ENCODE measurements around the gene CITED1.
"Not testable (repeated sequence)": the region's sequence is repeated elsewhere in the genome, so short reads cannot be mapped to it uniquely, and the experiment has no call there.

CITED1 gene

GRCh38 chrX:72340626-72341025 is 34.9 kb upstream of the CITED1 start:
- H3K4me3 ChIP-seq: no peak overlapping the region
- DNase-seq (ENCODE audit: low read depth, low spot score): no peak
- H3K27ac ChIP-seq: no peak overlapping the region
- no peak overlapping the region for H3K9ac ChIP-seq (ENCODE audit: insufficient read length)
- TF ChIP-seq FOXP2 (optimal IDR thresholded peaks at IDR 0.05; ENCODE audit: control extremely low read depth, extremely low read length, insufficient read depth): no peak
- no peak for TF ChIP-seq EZH2 (IDR thresholded peaks at IDR 0.05)
- TF ChIP-seq POLR2AphosphoS5 (IDR thresholded peaks at IDR 0.05; ENCODE audit: borderline replicate concordance, low read depth, low read length): no peak
- no peaks in the 10 kb centered on the region for H3K9me3 ChIP-seq (ENCODE audit: low read depth, low read length)
- H3K36me3 ChIP-seq (ENCODE audit: insufficient read depth, low read length): no peaks in the 10 kb centered on the region

GRCh38 chrX:72340041-72340440 is 34.3 kb upstream of the CITED1 start:
- no peak overlapping the region for H3K27ac ChIP-seq
- H3K9me3 ChIP-seq (ENCODE audit: low read depth, low read length): no peaks in the 10 kb centered on the region
- H3K36me3 ChIP-seq (ENCODE audit: insufficient read depth, low read length): no peaks in the 10 kb centered on the region
- no peak for DNase-seq (ENCODE audit: low read depth, low spot score)
- H3K4me3 ChIP-seq: no peak overlapping the region
- TF ChIP-seq POLR2AphosphoS5 (IDR thresholded peaks at IDR 0.05; ENCODE audit: borderline replicate concordance, low read depth, low read length) (no peak), FOXP2 (optimal IDR thresholded peaks at IDR 0.05; ENCODE audit: control extremely low read depth, extremely low read length, insufficient read depth) (no peak), EZH2 (IDR thresholded peaks at IDR 0.05) (no peak)
- no peak overlapping the region for H3K9ac ChIP-seq (ENCODE audit: insufficient read length)

- no peak for DNase-seq (ENCODE audit: low read depth, low spot score)
- H3K9me3 ChIP-seq (ENCODE audit: low read depth, low read length): no peaks in the 10 kb centered on the region
- no peak overlapping the region for H3K4me3 ChIP-seq
- TF ChIP-seq POLR2AphosphoS5 (IDR thresholded peaks at IDR 0.05; ENCODE audit: borderline replicate concordance, low read depth, low read length) (no peak), EZH2 (IDR thresholded peaks at IDR 0.05) (no peak), FOXP2 (optimal IDR thresholded peaks at IDR 0.05; ENCODE audit: control extremely low read depth, extremely low read length, insufficient read depth) (no peak)
- H3K27ac ChIP-seq: no peak overlapping the region
- no peaks in the 10 kb centered on the region for H3K36me3 ChIP-seq (ENCODE audit: insufficient read depth, low read length)
- H3K9ac ChIP-seq (ENCODE audit: insufficient read length): no peak overlapping the region
Measured at GRCh38 chrX:72330131-72330530, 24.4 kb upstream of the CITED1 start.

GRCh38 chrX:72326605-72327300 is 21.0 kb upstream of the CITED1 start:
- DNase-seq (ENCODE audit: low read depth, low spot score): no peak
- Histone ChIP-seq H3K36me3 (ENCODE audit: insufficient read depth, low read length) (no peaks in the 10 kb centered on the region), H3K9me3 (ENCODE audit: low read depth, low read length) (no peaks in the 10 kb centered on the region), H3K4me3 (no peak overlapping the region), H3K9ac (ENCODE audit: insufficient read length) (no peak overlapping the region), H3K27ac (no peak overlapping the region)
- TF ChIP-seq POLR2AphosphoS5 (IDR thresholded peaks at IDR 0.05; ENCODE audit: borderline replicate concordance, low read depth, low read length) (no peak), EZH2 (IDR thresholded peaks at IDR 0.05) (no peak), FOXP2 (optimal IDR thresholded peaks at IDR 0.05; ENCODE audit: control extremely low read depth, extremely low read length, insufficient read depth) (no peak)

- not testable (repeated sequence) for H3K36me3 ChIP-seq (ENCODE audit: insufficient read depth, low read length); DNase-seq (ENCODE audit: low read depth, low spot score); H3K9ac ChIP-seq (ENCODE audit: insufficient read length); H3K4me3 ChIP-seq; H3K27ac ChIP-seq; H3K9me3 ChIP-seq (ENCODE audit: low read depth, low read length)
Measured at GRCh38 chrX:72319651-72320050, 13.9 kb upstream of the CITED1 start.

- DNase-seq (ENCODE audit: low read depth, low spot score): no peak
- H3K9ac ChIP-seq (ENCODE audit: insufficient read length): no peak overlapping the region
- H3K27ac ChIP-seq: no peak overlapping the region
- TF ChIP-seq POLR2AphosphoS5 (IDR thresholded peaks at IDR 0.05; ENCODE audit: borderline replicate concordance, low read depth, low read length) (no peak), EZH2 (IDR thresholded peaks at IDR 0.05) (no peak)
- H3K4me3 ChIP-seq: no peak overlapping the region
- no peaks in the 10 kb centered on the region for H3K36me3 ChIP-seq (ENCODE audit: insufficient read depth, low read length)
- H3K9me3 ChIP-seq (ENCODE audit: low read depth, low read length): no peaks in the 10 kb centered on the region
Measured at GRCh38 chrX:72317139-72317538, 11.4 kb upstream of the CITED1 start.

GRCh38 chrX:72316408-72317110 is 10.8 kb upstream of the CITED1 start:
- TF ChIP-seq FOXP2 (optimal IDR thresholded peaks at IDR 0.05; ENCODE audit: control extremely low read depth, extremely low read length, insufficient read depth) (no peak), EZH2 (IDR thresholded peaks at IDR 0.05) (no peak), POLR2AphosphoS5 (IDR thresholded peaks at IDR 0.05; ENCODE audit: borderline replicate concordance, low read depth, low read length) (no peak)
- DNase-seq (ENCODE audit: low read depth, low spot score): no peak
- H3K27ac ChIP-seq: no peak overlapping the region
- no peak overlapping the region for H3K4me3 ChIP-seq
- no peaks in the 10 kb centered on the region for H3K36me3 ChIP-seq (ENCODE audit: insufficient read depth, low read length)
- H3K9me3 ChIP-seq (ENCODE audit: low read depth, low read length): no peaks in the 10 kb centered on the region
- no peak overlapping the region for H3K9ac ChIP-seq (ENCODE audit: insufficient read length)

GRCh38 chrX:72314881-72315280 is 9.2 kb upstream of the CITED1 start:
- Histone ChIP-seq H3K9me3 (ENCODE audit: low read depth, low read length) (no peaks in the 10 kb centered on the region), H3K9ac (ENCODE audit: insufficient read length) (no peak overlapping the region), H3K36me3 (ENCODE audit: insufficient read depth, low read length) (no peaks in the 10 kb centered on the region), H3K27ac (no peak overlapping the region), H3K4me3 (no peak overlapping the region)
- TF ChIP-seq EZH2 (IDR thresholded peaks at IDR 0.05) (no peak), FOXP2 (optimal IDR thresholded peaks at IDR 0.05; ENCODE audit: control extremely low read depth, extremely low read length, insufficient read depth) (no peak), POLR2AphosphoS5 (IDR thresholded peaks at IDR 0.05; ENCODE audit: borderline replicate concordance, low read depth, low read length) (no peak)
- DNase-seq (ENCODE audit: low read depth, low spot score): no peak

Data from SK-N-MC (cell line).